GM19328 (cell line): ENCODE results near the gene LANCL3.
A peak's percentile ranks its signal among the peaks of the same experiment; 100 is the strongest.

ENCODE experiments used
- ATAC-seq: cut with Tn5 transposase; IDR thresholded peaks from one replicate; pipeline ENCODE4 v1.9.1; 2021; ENCODE audit warnings: mild to moderate bottlenecking, moderate library complexity; ENCODE audit not compliant: unreplicated experiment

LANCL3 gene

DNA sequence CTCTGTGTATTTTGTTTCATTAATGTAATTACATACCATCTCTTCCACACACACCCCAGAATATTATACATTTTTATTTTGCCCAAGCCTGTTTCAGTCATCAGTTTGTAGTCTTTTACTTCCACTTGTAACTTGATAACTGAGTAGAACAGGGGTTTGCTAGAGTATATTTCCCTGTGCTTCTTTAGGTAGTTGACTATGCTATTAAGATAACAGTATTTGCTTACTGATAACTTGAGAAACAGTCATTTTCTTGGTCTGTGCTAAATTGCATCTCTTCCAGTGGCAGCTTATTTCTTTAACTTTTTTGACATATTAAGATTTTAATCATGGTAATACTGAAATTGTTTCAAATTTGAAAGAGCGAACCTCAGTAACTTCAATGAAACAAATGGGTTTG lies 107.1 kb downstream of the LANCL3 start:
- no peak for ATAC-seq

DNA sequence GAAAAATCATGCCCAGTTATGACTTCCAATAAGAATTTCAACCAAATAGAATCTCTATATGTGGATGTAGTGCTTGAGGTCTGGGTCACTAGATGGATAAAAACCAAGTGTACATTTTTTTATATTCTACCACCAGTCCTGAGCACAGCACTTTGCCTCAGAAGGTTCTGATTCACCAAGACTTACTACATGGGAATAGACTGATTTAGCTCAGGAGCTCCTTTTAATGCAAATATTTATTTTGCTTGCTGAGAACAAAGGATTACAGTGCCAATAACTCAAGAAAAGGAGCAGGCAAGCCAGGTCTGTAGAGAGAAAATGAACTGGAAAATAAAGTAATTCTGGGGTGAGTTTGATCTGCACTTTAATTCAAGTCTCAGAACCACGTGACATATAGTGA lies 107.8 kb downstream of the LANCL3 start:
- no peak for ATAC-seq

DNA sequence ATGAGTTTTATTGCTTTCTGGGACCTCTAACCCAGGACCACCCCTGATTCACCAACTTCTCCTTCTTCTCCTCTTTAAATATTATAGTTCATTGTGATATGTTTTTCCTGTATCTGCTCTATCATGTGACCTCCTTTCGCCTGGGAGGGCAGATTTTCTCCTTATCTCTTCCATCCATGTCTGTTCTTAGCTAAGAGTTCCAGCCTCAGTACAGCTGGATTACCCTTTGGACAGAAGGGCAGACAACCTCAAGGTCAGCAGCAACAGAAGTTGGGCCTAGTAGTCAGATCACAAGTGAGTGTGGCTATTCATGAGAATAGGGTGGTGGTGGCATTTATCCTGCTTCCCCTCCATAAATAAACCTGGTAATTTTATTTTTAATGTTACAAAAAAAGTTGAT lies 108.4 kb downstream of the LANCL3 start:
- ATAC-seq: no peak

DNA sequence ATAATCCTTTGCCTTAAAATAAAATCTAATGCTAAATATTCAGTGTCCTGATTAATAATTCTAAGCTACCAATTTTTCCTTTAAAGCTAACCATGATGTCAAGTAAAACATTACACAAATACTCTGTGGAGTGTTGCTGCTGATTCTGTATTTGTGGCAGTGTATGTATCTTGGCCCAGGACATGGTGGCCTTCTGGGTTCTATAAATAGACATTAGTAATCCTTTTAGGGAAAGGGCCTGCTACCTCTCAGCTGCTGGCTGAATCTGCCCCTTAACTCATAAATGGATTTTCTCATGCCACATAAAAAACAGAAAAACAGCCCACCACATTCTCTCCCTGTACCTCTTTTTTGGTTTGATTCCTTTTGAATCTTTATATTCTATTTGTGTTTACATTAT lies 113.0 kb downstream of the LANCL3 start:
- no peak for ATAC-seq

DNA sequence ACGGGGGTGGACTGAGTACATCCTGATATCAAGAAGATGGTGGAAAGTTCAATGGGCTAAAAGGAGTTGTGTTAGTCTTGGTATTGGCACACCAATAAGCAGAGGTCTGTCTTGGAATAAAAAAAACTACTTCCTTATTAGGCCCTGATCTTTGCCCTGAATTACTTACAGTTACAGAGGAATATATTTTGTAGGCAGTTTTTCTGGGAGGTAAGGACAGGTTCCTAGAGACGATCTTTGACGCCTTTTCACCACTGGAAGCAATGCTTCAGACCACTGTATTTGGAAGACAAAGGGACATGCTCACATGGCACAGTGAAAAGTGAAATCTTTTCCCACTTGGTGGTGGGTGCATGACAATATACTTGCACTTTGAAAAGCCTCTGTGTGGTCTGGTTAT lies 113.5 kb downstream of the LANCL3 start:
- no peak for ATAC-seq

DNA sequence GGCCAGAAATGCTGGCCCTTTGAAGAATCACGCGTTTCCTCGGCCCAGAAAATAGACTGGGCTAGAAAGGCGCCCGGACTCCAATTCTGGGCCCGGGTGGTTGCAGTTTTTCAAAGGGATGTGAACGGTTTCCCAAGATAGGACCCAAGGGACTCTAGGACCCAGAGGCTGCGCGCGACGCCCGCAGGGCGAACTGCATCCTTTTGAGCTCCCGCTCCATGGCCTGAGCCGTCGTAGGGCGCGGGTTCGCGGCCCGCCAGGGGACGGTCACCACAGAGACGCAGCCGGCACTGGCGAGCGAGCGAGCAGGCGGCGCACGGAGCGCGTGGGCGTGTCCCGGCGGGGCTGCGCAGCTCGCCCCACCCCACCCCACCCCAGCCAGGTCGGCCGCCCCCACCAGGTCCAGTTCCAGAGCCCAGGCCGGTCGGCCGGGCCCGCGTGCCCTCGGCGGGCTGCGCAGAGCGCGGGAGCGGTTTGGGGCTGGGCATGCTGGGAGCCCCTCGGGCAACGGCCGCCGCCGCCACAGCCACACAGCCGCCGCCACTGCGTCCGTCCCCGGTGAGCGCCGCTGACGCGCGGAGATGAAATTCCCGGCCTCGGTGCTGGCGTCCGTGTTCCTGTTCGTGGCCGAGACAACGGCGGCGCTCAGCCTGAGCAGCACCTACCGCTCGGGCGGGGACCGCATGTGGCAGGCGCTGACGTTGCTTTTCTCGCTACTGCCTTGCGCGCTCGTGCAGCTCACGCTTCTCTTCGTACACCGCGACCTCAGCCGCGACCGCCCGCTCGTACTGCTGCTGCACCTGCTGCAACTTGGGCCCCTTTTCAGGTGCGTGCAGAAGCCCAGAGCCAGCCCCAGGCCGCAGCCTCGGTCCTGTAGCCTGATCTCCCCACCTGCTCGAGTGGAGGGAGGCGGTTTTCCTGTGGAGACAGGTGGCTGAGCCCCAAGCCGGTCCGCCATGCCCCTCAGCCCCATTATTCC lies 114.2 kb downstream of the LANCL3 start, which contains the start of gene XK:
Gene XK, plus strand, starts transcription at position 411 of the 979 bp plus-strand sequence. Its CDS starts 171 bp downstream, at position 582.
- ATAC-seq: peak; percentile 64

DNA sequence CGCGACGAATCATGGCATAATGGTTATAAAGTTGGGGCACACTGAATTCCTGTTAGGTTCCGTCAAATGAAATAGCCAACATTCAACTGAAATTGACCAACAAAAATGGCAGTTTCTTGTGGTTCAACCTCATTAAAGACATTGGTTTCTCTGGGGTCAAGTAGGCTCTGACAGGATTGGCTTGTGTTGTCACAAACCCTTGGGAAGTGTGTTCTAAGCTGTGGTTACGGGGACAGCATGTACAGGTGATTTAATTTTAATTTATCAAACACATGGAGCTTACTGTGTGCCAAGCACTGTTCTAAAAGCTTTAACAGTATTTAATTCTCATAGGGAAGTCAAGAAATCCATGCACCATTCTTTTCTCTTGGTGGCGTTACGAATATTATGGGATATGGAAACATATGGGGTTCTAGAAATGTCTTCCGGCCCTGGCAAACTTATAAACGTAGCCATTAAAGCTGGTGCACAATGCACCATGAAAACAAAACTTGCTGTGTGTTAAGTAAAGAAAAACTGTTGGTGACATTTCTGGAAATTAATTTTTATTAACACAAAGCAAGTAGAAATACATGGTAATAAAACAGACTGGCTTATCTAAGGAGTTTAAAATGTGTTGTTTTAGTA lies 115.0 kb downstream of the LANCL3 start:
- ATAC-seq: no peak

DNA sequence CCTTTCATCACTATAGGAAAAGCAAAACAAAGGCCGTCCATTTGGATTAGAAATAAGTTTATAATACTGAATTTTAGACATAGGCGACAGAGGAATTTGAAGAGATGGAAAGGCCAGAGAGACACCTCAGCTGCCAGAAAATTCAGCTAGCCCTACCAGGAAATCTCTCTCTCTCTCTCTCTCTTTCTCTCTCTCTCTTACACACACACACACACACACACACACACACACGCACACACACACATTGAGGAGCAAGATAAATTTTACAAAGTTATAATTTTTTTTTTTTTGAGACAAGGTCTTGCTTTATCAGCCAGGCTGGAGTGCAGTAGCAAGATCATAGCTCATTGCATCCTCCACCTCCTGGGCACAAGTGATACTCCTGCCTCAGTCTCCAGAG lies 115.5 kb downstream of the LANCL3 start:
- no peak for ATAC-seq

DNA sequence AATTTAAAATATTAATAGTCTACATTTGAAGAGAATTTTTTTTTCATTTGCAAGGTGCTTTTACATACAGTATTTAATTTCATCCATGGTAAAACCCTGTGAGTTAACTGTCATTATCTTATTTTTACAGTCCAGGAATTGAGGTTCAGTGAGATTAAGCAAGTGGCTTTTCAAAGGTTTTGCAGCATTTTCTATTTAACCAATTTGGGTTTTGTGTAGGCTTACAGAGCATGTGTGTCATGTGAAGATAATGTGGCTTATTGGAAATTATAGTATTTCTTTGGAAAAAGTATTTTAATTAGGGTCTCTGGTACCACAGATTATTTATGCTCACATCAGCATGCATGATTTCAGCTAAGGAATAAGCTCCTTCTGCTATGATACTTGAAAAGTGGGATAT lies 118.7 kb downstream of the LANCL3 start:
- ATAC-seq: no peak

DNA sequence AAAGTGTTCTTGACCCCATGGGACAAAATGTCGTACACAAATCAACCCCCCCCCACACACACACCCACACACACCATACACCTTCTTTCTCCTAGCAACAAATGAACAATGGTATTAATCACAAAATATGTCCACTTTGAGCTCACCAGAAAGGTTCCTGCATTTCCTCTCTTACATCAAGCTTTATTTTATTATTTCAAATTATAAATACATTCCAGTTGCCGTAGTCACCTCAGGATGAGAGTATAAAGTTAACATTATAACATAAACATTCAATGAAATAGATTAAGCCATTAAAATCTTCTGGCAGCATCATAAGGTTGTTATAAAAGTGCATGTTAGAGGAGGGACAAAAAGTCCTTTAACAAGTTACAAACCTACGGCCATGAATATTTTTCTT lies 121.5 kb downstream of the LANCL3 start:
- ATAC-seq: no peak

DNA sequence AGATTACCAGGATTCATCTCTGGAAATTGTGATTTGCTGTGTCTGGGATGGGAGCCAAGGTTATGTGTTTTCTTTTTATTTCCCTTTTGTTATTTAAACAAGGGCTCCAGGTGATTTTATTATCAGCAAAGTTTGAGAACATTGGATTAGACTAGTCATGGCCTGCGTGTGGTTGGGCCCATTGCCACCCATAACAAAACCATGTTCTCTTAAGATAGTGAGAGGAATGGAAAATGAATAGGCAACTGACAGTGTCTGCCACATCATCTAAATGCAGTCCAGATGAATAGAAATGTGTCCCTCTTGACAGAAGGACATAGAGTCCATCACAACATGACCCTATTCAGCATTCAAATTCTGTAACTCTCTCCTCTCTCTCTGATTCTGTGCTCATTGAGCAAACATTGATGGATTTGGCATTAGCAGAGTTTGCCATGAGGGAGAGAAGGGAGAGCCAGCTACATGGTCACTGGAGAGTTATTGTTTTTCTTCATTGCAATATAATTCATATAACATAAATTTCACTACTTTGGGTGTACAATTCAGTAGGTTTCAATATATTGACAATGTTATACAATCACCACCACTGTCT lies 125.8 kb downstream of the LANCL3 start:
- ATAC-seq: no peak

DNA sequence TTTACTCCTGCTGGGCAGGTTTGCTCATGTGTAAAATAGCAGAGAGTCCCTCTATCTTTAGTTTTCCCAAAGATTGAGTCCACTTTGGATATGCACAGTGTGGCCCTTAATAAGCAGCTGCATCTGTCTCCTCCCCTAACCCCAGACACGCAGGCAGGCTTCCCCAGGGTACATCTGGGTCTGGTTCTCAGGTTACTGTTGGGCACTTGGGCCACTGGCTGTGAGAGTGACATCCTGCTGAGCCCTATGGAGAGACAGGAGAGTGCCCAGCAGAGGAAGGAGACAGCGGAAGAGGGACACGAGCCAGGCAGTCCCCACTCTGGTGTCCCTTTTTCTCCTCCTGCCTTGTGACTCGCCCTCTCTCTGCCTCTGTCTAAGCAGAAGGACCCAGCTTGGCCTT lies 130.1 kb downstream of the LANCL3 start:
- ATAC-seq: no peak

DNA sequence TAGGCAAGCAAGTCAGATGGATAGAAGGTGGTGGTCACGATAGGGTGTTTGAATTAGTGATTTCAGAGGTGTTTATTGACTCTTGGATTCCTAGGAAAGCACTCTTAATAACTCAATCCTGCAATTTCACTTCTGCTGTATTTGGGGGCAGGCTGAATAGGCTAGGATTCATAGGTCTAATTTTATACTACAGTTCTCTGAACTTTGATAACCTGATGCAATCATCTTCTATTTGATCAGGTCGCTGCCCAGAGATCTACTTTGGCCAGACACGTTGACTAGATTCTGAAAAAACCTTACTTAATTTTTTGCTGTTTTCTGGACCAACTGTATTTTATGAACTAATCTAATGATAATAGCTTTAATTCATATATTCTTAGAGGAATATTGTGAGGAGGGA lies 140.5 kb downstream of the LANCL3 start:
- no peak for ATAC-seq

DNA sequence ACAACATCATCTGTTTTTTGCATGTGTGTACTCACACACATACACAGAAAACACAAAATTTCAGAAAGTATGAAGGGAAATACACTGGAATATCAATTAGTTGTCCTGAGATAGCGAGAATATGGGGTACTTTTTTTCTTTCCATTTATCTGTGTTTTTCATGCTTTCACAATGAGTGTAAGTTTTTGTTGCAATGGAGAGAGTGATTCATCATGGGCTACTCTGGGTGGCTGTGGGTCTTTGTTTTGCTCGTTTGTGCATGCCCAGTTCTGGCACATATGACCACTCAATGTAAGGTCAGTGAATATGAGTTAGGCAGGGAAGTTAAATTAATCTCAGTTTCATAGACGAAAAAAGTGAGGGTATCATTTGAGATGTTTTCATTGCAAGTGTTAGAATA lies 141.0 kb downstream of the LANCL3 start:
- ATAC-seq: no peak

DNA sequence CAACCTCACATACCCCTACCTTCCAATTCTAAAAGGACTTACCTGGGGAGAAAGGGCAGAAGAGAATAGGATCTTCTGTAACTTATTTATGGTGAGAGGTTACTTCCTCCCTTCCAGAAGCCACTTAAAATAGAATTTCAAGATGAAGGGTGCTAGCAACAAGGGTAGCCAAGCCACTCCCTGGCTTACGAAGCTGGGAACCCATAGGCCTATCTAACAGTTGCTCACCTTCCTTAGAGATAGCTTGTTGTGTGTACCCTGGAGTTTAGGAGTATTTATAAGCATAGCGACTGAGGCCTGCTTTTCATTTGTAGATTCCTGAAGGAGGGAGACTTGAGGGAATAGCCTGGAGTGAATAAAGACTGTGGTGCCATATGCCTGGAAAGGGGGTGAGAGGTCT lies 143.0 kb downstream of the LANCL3 start:
- ATAC-seq: no peak

DNA sequence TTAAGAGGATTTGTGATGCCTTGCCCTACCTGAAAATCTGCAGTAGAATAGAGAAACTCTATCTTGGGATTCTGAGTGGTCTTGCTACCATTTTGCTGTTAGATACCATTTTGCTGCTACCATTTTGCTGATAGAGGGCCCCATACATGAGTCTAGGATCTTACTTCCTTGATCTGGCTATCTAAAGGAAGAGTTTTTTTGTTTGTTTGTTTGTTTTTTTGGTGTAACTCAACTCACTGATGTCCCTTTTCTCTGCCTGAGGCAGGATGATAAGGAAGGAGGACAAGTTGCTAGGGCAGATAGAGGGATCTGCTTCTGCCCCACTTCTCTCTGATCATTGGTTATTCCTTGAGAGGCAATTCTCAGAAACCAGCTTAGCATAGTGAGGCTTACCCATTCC lies 145.1 kb downstream of the LANCL3 start:
- no peak for ATAC-seq

DNA sequence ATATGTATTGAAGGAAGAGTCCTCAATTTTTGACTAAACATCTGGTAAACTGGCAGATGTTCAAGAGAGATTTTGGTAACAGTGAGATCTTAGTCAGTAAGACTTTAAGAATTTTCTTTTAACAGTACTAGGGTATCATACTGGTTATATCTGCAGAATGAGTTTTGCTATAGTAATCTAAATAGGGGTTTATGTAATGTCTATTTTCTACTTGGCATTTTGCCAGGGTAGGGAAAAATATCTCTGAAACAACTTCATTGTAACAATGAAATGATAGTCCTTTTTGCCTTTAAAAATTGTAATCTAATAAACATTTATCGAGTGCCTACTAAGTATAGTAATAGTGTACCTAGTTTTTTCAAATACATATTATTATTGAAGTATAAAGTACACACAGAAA lies 146.2 kb downstream of the LANCL3 start:
- ATAC-seq: no peak

DNA sequence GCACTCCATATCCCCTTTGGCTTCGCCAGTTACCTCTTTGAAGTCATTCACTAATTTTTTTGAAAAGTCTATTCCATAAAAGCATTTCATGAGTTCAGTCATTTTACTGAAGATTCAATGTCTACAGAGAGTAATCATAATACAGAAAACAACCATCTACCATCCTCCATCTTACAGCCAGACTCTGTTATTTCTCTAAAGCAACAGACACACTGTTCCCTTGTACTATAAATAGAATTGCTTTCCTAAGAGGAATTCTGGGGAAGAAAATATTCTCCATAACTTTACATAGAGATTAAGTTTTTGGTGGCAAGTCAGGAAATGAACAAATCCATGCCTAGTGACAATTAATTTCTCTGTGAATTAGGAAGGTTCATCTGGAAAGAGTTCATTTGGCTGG lies 151.1 kb downstream of the LANCL3 start:
- no peak for ATAC-seq

DNA sequence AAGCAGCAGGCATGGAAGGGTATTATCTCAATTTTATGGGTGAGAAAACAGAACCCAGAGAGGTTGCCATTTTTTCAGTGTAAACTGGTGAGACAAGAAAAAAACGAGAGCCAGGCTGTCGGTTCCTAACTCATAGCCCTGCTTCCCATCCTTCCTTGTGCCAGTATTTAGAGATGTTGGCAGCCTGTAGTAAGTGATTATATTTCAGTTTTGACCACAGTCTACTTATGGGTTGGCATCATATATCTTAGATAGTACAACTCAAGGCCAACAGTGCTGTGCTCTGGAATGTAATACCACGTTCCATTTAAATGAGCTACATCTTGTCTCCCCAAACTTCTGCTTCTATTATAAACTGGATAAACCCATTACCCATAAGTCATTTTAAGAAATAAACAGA lies 154.9 kb downstream of the LANCL3 start:
- no peak for ATAC-seq
